K562 (cell line): ENCODE results near the gene ERN1. TPM values are rescaled to one million over a fixed set of nuclear protein-coding genes. Genes with fewer than 3 reads are reported as not detected.

ENCODE experiments used
- AFF4 ChIP-seq: sonication (generic); formaldehyde crosslinking; IDR thresholded peaks from 2 replicates; pipeline ENCODE4 v1.8.0; 2023; ENCODE audit warnings: mild to moderate bottlenecking, missing genetic modification reagents
- C11orf30 ChIP-seq: fragments of 450-650 bp; IDR thresholded peaks from 2 replicates; pipeline ENCODE4 v1.6.1; 2016; ENCODE audit warnings: low read depth, mild to moderate bottlenecking
- COPS2 ChIP-seq: fragments of 450-650 bp; conservative IDR thresholded peaks from 2 replicates; pipeline ENCODE4 v1.6.1; 2016; ENCODE audit warnings: mild to moderate bottlenecking, moderate library complexity
- DACH1 ChIP-seq: fragments of 450-650 bp; IDR thresholded peaks from 2 replicates; pipeline ENCODE4 v1.6.1; 2018; ENCODE audit not compliant: partially characterized antibody
- FOXO4 ChIP-seq: fragments of 450-650 bp; formaldehyde crosslinking; IDR thresholded peaks from 2 replicates; pipeline ENCODE4 v1.4.0; 2020; ENCODE audit warnings: mild to moderate bottlenecking, moderate library complexity
- HLTF ChIP-seq: fragments of 450-650 bp; IDR thresholded peaks from 2 replicates; pipeline ENCODE4 v1.6.1; 2016
- JUND ChIP-seq, 2 experiments: IDR thresholded peaks; 2 replicates in 1 of 2; 3 replicates in 1 of 2; pipeline ENCODE4 v1.6.1; 2011; ENCODE audit warnings: borderline replicate concordance in 2 of 2, low read depth in 2 of 2, low read length in 2 of 2, improper control_type of control experiment in 1 of 2, missing biosample characterization in 1 of 2, missing genetic modification characterization in 1 of 2, missing genetic modification reagents in 1 of 2
- KDM5B ChIP-seq: fragments of 200-600 bp; sonication (generic); IDR thresholded peaks from 2 replicates; pipeline ENCODE4 v1.6.1; 2012; ENCODE audit warnings: low read depth, mild to moderate bottlenecking, moderate library complexity, low read length, control low read depth, inconsistent platforms; ENCODE audit not compliant: insufficient replicate concordance
- NR4A1 ChIP-seq, 2 experiments: fragments of 250-450 bp in 1 of 2; fragments of 450-650 bp in 1 of 2; sonication (Bioruptor Pico) in 1 of 2; IDR thresholded peaks; 2 replicates each; pipeline versions ENCODE4 v1.4.0 to v1.6.1; 2016 to 2020; ENCODE audit warnings: mild to moderate bottlenecking in 2 of 2, missing compliant biosample characterization in 1 of 2, missing genetic modification characterization in 1 of 2, moderate library complexity in 1 of 2
- POLR2G ChIP-seq: fragments of 200-400 bp; formaldehyde crosslinking; IDR thresholded peaks from 2 replicates; pipeline ENCODE4 v1.6.1; 2017; ENCODE audit warnings: low read depth, mild to moderate bottlenecking, antibody characterized with exemption, low read length, moderate library complexity
- PYGO2 ChIP-seq: fragments of 450-650 bp; IDR thresholded peaks from 2 replicates; pipeline ENCODE4 v1.6.1; 2016; ENCODE audit warnings: mild to moderate bottlenecking, missing genetic modification characterization, moderate library complexity, missing compliant biosample characterization
- RFX5 ChIP-seq: IDR thresholded peaks from 2 replicates; pipeline ENCODE4 v1.6.1; 2011; ENCODE audit warnings: low read depth, mild to moderate bottlenecking, improper control_type of control experiment, low read length
- SLC30A9 ChIP-seq: fragments of 250-450 bp; sonication (Bioruptor Pico); IDR thresholded peaks from 2 replicates; pipeline ENCODE4 v1.8.0; 2022; ENCODE audit warnings: mild to moderate bottlenecking, moderate library complexity
- SMAD2 ChIP-seq: fragments of 150-350 bp; IDR thresholded peaks from 2 replicates; pipeline ENCODE4 v1.6.1; 2014; ENCODE audit warnings: low read depth, mild to moderate bottlenecking, low read length
- STAT5A ChIP-seq: IDR thresholded peaks from 2 replicates; pipeline ENCODE4 v1.6.1; 2012; ENCODE audit warnings: low read length, inconsistent platforms, borderline replicate concordance
- WHSC1 ChIP-seq: IDR thresholded peaks from one replicate; pipeline ENCODE4 v1.6.1; 2012; ENCODE audit warnings: low read length, control low read depth, inconsistent platforms
- ZBTB17 ChIP-seq: fragments of 450-650 bp; formaldehyde crosslinking; IDR thresholded peaks from 2 replicates; pipeline ENCODE4 v1.4.0; 2020; ENCODE audit warnings: mild to moderate bottlenecking
- ZNF212 ChIP-seq: fragments of 450-650 bp; formaldehyde crosslinking; IDR thresholded peaks from 2 replicates; pipeline ENCODE4 v1.4.0; 2020; ENCODE audit warnings: mild to moderate bottlenecking
- ZNF311 ChIP-seq: fragments of 250-450 bp; sonication (Bioruptor Pico); IDR thresholded peaks from 2 replicates; pipeline ENCODE4 v1.4.0; 2020; ENCODE audit warnings: mild to moderate bottlenecking, moderate library complexity
- ZNF324 ChIP-seq: fragments of 250-450 bp; sonication (Bioruptor Pico); IDR thresholded peaks from 2 replicates; pipeline ENCODE4 v1.4.0; 2020; ENCODE audit warnings: mild to moderate bottlenecking
- ZSCAN32 ChIP-seq: fragments of 450-650 bp; formaldehyde crosslinking; IDR thresholded peaks from 2 replicates; pipeline ENCODE4 v1.4.0; 2020; ENCODE audit warnings: mild to moderate bottlenecking, moderate library complexity
- polyA plus RNA-seq, 8 experiments: library from polyadenylated mRNA; depleted of rRNA in 4 of 8; stranded (reverse) in 5 of 8; unstranded in 3 of 8; fragments of >200 nt; fragmentation: Nextera tagmentation in 2 of 8; fragmentation: Illumina TruSeq in 1 of 8; extraction: Ambion mirVana in 2 of 8; extraction: Trizol in 1 of 8; gene quantifications; 2 replicates each; pipeline versions ENCODE4 v1.2.1 to v1.2.3, GENCODE V29; 2011 to 2014; ENCODE audit warnings: inconsistent platforms in 1 of 8, missing spikeins in 1 of 8
- total RNA-seq, 7 experiments: library from RNA; depleted of rRNA in 6 of 7; stranded (reverse); fragments of >200 nt in 6 of 7; fragmentation: Illumina TruSeq in 2 of 7; extraction: Trizol in 2 of 7; gene quantifications; 2 replicates each; pipeline versions ENCODE4 v1.2.1 to v1.2.3, GENCODE V29; 2011 to 2021; ENCODE audit warnings: low replicate concordance in 1 of 7
- TF ChIP-seq, protein P1 (sequence below), 3 experiments: IDR thresholded peaks in 2 of 3; conservative IDR thresholded peaks in 1 of 3; 2 replicates each; pipeline ENCODE4 v1.5.1; 2011 to 2012; ENCODE audit warnings: low read length in 3 of 3, mild to moderate bottlenecking in 3 of 3, control low read depth in 2 of 3, improper control_type of control experiment in 1 of 3, inconsistent platforms in 1 of 3, low read depth in 1 of 3, mixed read lengths in 1 of 3, moderate library complexity in 1 of 3; ENCODE audit not compliant: insufficient read depth in 2 of 3

ERN1 gene
- total and polyA plus RNA-seq, 9 of the 15 experiments (the other 6 are each of a cell fraction or from before 2014, with no cell fraction given), result 2.1 to 22.5 (median 7.3) TPM

- no peak for TF ChIP-seq FOXO4
- peak; percentile 99 for TF ChIP-seq POLR2G
- TF ChIP-seq ZNF212 (CRISPR knock-in tag), result no peak
- no peak for TF ChIP-seq COPS2
- TF ChIP-seq, protein P1, sequence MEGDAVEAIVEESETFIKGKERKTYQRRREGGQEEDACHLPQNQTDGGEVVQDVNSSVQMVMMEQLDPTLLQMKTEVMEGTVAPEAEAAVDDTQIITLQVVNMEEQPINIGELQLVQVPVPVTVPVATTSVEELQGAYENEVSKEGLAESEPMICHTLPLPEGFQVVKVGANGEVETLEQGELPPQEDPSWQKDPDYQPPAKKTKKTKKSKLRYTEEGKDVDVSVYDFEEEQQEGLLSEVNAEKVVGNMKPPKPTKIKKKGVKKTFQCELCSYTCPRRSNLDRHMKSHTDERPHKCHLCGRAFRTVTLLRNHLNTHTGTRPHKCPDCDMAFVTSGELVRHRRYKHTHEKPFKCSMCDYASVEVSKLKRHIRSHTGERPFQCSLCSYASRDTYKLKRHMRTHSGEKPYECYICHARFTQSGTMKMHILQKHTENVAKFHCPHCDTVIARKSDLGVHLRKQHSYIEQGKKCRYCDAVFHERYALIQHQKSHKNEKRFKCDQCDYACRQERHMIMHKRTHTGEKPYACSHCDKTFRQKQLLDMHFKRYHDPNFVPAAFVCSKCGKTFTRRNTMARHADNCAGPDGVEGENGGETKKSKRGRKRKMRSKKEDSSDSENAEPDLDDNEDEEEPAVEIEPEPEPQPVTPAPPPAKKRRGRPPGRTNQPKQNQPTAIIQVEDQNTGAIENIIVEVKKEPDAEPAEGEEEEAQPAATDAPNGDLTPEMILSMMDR (IDR thresholded peaks at IDR 0.05 in 2 of 3, conservative IDR thresholded peaks at IDR 0.05 in 1 of 3; ENCODE audit: insufficient read depth in 2 of 3, low read depth in 1 of 3, low read length in 3 of 3), result peak in 2 of 3 experiments; percentile 9 to 13; a peak in 1 of 6 replicates
- TF ChIP-seq ZSCAN32 (CRISPR knock-in tag), result no peak
- no peak for TF ChIP-seq ZBTB17 (CRISPR knock-in tag)
- peak; percentile 64 for TF ChIP-seq C11orf30
- peak; percentile 81 for TF ChIP-seq JUND (IDR thresholded peaks at IDR 0.05; ENCODE audit: borderline replicate concordance, low read depth, low read length)
- no peak; the same call in 2 of the 3 replicates for TF ChIP-seq JUND (tag; IDR thresholded peaks at IDR 0.05; ENCODE audit: borderline replicate concordance, low read depth, low read length)
- TF ChIP-seq SMAD2, result no peak
- TF ChIP-seq WHSC1, result no peak
- no peak for TF ChIP-seq DACH1
- TF ChIP-seq AFF4 (CRISPR knock-in tag), result peak; percentile 97
- peak; percentile 35; the same call in 1 of the 2 replicates for TF ChIP-seq STAT5A
- TF ChIP-seq SLC30A9 (CRISPR knock-in tag), result no peak
- TF ChIP-seq KDM5B, result peak; percentile 99
- peak; percentile 47; the same call in 1 of the 2 replicates for TF ChIP-seq RFX5
- TF ChIP-seq PYGO2 (tag), result no peak
- TF ChIP-seq ZNF311, result no peak
- no peak for TF ChIP-seq ZNF324 (CRISPR knock-in tag)
- no peak for TF ChIP-seq HLTF
- TF ChIP-seq NR4A1 (CRISPR knock-in tag; IDR thresholded peaks at IDR 0.05), result no peak
- TF ChIP-seq NR4A1 (tag; IDR thresholded peaks at IDR 0.05), result peak; percentile 34; the same call in 1 of the 2 replicates
Observed at GRCh38 chr17:64145751-64146417, 15.9 kb upstream of the ERN1 start (continued).
